ENCODE data around the gene SLC22A7.

The SLC22A7 gene, protein sequence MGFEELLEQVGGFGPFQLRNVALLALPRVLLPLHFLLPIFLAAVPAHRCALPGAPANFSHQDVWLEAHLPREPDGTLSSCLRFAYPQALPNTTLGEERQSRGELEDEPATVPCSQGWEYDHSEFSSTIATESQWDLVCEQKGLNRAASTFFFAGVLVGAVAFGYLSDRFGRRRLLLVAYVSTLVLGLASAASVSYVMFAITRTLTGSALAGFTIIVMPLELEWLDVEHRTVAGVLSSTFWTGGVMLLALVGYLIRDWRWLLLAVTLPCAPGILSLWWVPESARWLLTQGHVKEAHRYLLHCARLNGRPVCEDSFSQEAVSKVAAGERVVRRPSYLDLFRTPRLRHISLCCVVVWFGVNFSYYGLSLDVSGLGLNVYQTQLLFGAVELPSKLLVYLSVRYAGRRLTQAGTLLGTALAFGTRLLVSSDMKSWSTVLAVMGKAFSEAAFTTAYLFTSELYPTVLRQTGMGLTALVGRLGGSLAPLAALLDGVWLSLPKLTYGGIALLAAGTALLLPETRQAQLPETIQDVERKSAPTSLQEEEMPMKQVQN

DNA sequence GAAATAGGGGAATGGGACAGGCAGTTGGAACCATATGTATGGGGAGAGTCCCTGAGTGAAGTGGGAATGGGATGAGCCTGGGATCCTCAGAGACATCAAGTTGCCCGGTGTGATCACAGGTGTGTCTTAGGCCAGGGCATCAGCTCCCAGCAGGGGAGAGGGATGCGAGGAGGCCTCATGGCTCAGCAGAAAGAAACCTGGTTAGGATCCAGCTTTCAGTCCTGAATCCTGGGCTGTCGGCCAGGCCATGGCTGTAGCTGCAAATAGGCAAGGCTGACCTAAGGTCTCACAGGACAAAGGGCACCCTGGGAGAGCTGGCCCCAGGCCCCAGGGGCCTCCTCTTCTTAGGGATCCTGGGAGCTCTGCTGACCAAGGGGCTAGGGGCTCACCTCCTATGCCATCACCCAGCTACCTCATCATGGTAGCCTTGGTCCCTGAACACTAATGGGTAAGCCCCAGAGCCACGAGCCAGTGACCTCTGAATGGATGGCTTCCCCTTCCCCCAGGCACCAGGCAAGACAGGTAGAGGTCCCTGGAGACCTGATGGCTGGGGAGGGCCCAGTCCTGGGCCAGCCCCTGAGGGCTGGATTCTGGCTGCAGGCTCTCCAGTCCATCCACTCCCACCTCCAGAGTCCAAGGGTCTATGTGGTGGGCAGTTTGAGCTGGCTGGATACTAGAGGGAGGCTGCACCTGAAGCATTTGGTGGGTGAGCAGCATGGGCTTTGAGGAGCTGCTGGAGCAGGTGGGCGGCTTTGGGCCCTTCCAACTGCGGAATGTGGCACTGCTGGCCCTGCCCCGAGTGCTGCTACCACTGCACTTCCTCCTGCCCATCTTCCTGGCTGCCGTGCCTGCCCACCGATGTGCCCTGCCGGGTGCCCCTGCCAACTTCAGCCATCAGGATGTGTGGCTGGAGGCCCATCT, at the start of gene SLC22A7:
TSS of gene SLC22A7 (plus strand) at position 617 of the 921 bp plus-strand sequence. CDS start at position 716, 99 bp downstream.
- FAIRE-seq (no peak), DNase-seq (ENCODE audit: insufficient read length, low spot score) (peak; percentile 11)
- TF ChIP-seq, protein P1, sequence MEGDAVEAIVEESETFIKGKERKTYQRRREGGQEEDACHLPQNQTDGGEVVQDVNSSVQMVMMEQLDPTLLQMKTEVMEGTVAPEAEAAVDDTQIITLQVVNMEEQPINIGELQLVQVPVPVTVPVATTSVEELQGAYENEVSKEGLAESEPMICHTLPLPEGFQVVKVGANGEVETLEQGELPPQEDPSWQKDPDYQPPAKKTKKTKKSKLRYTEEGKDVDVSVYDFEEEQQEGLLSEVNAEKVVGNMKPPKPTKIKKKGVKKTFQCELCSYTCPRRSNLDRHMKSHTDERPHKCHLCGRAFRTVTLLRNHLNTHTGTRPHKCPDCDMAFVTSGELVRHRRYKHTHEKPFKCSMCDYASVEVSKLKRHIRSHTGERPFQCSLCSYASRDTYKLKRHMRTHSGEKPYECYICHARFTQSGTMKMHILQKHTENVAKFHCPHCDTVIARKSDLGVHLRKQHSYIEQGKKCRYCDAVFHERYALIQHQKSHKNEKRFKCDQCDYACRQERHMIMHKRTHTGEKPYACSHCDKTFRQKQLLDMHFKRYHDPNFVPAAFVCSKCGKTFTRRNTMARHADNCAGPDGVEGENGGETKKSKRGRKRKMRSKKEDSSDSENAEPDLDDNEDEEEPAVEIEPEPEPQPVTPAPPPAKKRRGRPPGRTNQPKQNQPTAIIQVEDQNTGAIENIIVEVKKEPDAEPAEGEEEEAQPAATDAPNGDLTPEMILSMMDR (IDR thresholded peaks at IDR 0.05; ENCODE audit: insufficient read depth, missing control alignments), result no peak

DNA sequence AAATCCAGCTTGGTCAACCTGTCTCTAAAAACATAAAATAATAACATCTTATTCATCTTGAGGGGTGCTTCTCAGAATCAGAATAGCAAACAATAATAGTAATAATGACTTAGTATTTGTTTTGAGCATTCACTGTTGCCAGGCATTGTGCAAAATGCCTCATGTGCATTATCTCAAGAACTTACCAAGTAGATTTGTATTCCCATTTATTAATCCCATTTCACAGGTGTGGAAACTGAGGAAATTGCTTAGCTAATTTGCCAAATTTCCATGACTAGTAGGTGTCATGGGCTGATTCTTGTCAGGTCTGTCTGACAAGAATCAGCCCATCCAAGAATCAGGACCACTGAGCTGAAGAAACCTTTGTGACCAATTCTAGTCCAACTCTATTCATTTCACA, 49.3 kb upstream of the SLC22A7 start:
- TF ChIP-seq, protein P1 (IDR thresholded peaks at IDR 0.05; ENCODE audit: insufficient read depth, missing control alignments), result no peak
- FAIRE-seq, result no peak
- DNase-seq (ENCODE audit: insufficient read length, low spot score), result no peak

DNA sequence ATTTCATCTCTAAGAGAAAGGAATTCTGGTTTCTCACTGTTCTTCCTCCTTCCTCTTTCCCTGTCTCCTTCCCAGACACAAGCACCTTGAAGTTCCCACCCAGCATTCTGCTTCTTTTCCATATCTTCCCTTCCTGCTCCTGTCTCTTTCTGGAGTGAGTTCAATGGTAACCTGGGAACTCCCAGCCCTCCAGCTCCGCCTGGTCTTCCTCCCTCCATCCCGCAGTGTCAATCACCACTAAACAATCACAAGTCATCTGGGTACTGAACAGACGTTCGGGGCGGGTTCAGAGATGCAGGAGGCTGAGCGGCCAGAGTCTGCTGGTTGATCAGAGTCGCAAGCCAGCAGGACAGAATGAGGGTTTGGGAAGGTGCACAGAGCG, 47.1 kb upstream of the SLC22A7 start:
- FAIRE-seq, result no peak
- no peak for DNase-seq (ENCODE audit: insufficient read length, low spot score)
- TF ChIP-seq, protein P1 (IDR thresholded peaks at IDR 0.05; ENCODE audit: insufficient read depth, missing control alignments), result no peak

DNA sequence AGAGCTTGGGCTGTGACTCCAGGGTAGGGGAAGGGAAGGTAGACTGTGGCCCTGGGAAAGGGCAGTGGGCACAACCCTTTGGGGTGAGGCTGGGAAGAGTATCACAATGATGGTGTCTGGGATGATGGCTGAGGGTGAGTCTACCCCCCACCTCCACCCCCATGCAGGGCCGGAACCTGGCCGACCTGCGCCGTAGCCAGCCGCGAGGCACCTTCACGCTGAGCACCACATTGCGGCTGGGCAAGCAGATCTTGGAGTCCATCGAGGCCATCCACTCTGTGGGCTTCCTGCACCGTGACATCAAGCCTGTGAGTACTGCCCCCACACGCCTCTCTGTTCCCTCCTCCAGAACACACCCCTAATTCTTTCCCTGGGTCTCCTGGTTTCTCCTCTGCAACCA, 44.7 kb upstream of the SLC22A7 start:
- FAIRE-seq, result no peak
- TF ChIP-seq, protein P1 (IDR thresholded peaks at IDR 0.05; ENCODE audit: insufficient read depth, missing control alignments), result no peak
- DNase-seq (ENCODE audit: insufficient read length, low spot score), result no peak

DNA sequence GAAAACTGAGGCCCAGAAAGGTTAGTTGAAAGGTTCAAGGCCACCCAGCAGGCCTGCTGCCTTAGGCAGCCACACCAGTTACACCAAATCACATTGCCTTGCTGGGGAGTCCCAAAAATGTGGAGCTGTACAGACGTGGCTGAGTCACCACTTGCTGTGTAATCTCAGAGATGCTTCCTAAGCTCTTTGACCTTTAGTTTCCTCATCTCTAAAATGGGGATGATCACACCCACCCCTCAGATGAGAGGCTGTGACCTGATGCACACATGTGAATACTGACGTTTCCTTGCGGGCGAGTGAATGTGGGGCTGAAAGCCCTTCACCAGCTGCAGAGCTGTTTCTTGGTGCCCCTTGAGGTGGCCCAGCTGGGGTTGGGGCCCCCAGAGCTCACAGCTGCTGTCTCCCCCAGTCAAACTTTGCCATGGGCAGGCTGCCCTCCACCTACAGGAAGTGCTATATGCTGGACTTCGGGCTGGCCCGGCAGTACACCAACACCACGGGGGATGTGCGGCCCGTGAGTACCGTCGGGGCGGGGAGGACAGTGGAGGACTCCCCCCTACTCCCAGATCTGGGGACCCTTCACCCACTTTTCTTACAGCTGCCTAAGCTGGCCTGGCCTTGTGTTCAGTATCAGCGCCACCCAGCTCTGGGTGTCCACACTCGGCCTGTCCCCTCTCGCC, 43.8 kb upstream of the SLC22A7 start:
- DNase-seq (ENCODE audit: insufficient read length, low spot score) (no peak), FAIRE-seq (no peak)
- TF ChIP-seq, protein P1 (IDR thresholded peaks at IDR 0.05; ENCODE audit: insufficient read depth, missing control alignments), result no peak

DNA sequence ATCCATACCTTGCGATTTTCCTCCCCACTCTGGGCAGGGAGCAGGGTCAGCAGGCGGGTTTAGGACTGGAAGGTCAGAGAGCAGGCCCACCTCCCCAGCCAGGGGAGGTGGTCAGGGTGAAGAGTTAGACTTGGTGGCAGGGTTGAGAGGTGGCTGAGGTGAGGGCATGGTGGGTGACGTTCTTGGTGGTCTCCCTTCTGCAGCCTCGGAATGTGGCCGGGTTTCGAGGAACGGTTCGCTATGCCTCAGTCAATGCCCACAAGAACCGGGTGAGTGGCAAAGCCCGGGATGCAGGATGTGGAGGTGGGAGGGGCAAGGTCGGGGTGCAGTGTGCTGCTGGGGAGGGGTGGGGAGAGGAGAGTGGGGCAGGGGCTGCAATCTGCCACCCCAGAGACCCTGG, 43.2 kb upstream of the SLC22A7 start:
- DNase-seq (ENCODE audit: insufficient read length, low spot score), result no peak
- TF ChIP-seq, protein P1 (IDR thresholded peaks at IDR 0.05; ENCODE audit: insufficient read depth, missing control alignments), result no peak
- FAIRE-seq, result no peak

Data from D721Med (cell line).